GM18870 (cell line): ENCODE results near the gene SLC7A7.
"Not testable (repeated sequence)": the region's sequence is repeated elsewhere in the genome, so short reads cannot be mapped to it uniquely, and the experiment has no call there.

Experiments used
- ATAC-seq: cut with Tn5 transposase; IDR thresholded peaks from one replicate; pipeline ENCODE4 v1.9.1; 2021; ENCODE audit warnings: moderate library complexity; ENCODE audit not compliant: unreplicated experiment

SLC7A7 gene

DNA sequence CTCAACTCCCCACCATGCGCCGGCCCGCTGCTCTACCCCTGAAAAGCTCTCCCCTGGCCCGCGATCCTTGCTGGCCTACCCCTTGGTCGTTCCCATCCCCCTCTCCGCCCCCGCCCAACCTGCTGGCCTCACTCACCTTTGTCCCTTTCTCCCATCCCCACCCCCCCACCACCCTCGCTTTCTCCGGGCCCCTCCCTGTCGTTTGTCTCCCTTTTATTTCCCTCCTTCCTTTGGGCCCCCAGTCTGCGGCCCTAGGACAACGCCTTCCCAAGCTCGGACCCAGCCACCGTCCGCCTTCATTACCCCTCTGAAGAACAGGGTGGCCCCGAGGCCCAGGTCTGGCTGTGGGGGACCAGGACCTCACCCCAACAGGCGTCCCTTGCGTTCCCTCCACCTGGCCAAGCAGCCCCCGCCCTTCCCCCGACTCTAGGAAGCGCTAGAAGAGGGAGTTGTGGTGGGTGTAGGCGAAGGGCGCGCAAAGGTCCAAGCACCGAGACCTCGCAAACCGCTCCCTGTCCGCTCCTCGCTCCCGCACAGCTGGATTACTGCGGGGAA is 6.9 kb upstream of the SLC7A7 start:
- ATAC-seq, result no peak

DNA sequence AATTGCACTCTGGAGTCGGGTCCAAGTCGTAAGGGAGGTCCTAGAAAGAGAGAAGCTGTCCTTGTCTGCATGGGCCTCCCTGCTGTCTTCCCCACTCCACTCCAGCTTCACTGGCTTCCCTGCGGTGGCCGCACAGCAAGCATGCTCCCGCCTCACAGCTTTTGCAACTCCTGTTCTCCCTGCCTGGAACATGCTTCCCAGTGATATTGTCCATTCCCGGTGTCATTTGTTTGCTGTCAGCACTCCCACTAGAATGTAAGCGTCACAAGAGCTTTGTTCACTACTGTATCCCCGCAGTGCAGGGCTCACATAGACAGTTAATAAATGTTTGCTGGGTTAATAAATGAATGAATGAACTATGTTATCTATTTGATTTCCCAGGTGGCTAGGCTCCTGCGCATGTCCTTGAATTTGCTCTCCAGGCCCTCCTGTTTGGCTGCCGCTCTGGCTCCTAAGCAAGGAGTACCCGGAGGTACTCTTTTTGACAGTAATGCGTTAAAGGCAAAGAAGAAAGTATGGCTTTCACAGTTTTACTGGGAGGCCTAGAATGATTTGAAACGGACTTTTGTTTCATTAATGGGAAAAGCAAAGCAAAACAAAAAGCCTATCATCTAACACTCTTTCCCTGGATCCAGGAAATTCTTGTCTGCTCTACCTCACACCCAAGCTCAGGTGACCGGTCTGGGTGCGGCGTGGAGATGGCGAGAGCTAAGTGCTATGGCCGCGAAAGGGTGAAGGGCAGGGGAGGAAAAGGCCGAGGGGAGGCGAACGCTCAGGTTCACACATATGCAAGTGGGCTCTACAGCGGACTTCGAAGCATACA is 6.2 kb upstream of the SLC7A7 start:
- no peak for ATAC-seq

DNA sequence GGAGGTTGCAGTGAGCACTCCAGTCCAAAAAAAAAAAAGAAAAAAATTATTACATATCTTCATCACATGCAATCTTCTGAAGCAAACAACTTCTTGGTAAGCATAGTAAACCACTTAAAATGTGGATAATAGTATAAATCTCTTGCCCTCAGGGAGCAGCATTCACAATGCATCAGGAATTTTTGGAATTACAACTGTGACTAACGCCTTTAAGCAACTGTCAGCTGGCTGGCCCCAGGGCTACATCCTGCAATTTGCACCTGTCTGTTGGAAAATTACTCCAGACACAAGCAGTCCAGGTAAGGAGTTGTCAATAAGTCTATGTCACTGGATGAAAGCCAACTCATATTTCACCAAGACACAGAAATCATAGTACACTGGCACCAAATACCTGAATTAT is 5.5 kb upstream of the SLC7A7 start:
- ATAC-seq, result no peak

DNA sequence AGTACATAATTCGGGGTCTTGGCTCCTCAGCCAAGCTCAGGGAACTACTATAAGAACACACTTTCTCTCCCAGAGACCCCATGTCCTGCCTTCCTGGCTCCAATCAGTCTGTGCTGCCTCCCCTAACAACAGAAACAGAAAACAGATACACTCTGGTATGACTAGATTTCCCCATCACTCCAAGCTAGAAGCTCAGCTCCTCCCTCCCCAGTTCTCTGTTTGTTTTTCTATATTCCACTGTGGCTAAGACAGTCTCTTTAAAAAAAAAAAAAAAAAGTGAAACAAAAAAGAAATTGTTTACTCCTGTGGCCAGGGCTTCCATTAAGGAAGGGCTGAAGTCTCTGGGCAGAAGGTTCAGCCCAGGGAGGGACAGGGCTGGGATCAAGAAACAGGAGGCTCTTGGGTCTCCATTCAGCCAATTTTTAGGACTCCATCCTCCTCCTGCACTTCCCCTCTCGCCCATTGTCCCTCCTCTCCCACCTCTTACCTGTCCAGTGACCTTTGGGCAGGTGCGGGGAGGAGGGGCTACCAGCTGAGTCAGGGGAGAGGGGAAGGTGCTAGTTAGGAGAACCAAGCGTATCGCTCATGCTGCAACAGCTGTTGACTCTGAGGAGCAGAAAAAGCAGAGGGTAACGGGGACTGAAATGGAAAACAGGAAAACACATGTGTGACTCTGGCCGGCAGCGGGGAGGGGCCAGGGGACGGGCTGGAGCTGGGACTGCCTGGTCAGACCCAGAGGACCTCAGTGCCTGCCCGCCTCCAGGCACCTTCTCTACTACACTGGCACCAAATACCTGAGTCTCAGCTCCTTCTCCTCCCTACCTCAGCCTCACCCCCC is 4.1 kb upstream of the SLC7A7 start:
- ATAC-seq, result peak; percentile 42

DNA sequence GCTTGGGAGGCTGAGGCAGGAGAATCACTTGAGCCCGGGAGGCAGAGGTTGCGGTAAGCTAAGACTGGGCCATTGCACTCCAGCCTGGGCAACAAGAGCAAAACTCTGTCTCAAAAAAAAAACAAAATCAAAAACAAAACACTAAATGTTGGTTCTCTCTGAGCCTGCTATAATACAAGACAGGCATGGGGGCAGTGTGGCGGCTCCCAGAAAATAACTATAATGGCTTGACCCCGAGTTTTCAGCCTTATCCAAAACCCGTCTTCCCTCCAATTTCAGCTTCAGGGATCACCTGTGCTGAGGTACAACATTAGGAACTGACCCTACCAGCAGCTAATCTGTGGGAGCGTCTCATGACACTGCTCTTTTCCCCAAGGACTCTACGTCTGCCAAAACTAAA is 862 bp downstream of the SLC7A7 start:
- no peak for ATAC-seq

DNA sequence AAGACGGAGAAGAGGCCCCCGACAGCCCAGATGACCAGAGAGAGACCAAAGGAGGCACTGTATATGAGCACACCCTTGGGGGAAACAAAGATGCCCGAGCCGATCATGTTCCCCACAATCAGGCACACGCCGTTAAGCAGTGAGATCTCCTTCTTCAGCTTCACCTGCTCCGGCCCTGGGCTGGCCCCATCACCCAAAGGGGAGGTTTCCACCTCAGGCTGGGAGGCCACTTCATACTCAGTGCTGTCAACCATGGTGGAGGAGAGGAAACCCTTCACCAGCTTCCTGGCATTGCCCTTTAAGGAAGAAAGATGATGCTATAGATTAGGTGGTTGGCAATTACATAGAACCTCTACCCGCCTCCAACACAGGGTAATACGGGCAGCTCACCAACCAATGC is 2.1 kb downstream of the SLC7A7 start:
- no peak for ATAC-seq

DNA sequence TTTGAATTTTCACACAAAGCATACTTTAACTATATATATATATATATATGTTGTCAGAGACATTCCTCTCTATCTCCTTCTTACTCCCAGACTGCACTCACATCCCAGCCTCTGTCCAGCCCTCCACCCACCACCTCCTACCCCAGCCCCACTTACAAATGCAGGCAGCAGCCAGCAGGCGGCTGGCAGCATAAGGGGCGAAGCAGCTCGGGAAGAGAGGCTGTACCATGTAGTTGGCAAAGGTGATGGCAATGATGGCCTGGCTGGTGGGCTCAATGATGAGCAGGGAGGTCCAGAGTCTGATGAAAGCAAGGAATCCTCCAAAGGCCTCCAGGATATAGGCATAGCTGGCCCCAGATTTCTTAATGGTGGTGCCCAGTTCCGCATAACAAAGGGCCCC is 2.5 kb downstream of the SLC7A7 start:
- ATAC-seq, result no peak

DNA sequence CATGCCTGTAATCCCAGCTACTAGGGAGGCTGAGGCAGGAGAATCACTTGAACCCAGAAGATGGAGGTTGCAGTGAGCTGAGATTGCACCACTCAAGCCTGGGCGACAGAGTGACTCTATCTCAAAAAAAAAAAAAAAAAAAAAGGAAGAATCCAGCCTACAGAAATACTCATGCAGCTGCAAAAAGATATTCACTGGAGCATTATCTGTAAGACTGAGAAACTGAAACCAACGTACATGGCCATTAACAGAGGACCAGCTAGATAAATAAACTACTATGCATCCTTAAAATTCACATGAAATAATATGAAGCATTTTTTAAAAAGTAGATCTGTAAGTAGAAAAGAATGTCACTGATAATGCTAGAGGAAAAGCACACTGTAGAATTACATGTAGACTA is 3.5 kb downstream of the SLC7A7 start:
- no peak for ATAC-seq

DNA sequence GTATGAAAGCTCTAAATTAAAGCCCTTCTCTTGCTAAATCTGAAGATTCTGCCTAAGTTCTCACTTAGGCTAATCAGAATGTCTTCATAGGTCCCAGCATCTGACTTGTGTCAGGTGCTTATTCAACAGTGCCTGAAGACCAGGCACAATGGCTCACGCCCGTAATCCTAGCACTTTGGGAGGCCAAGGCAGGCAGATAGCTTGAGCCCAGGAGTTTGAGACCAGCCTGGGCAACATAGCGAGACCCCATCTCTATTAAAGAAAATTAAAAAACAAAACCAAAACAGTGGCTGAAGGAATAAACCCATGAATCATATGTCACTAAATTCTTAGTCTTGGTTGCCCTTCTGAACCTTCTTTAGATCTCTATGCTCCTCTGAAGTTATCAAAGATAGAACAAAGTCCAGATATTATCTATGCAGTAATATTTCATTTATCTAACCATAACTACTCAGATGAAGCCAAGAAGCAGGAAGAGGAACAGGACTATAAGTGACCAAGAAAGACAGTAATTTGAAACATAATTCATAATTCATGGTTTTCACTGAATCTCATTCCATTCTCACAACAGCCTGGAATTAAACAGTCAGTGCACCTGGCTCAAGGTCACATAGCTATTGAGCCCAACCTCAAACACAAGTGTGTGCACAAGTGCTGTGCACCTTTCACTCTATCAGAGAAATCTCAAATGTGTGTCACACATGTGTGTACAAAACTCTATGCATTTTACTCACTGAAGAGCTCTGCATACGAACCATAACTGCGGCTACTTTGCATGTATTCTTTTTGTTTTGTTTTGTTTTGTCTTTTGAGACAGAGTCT is 6.6 kb downstream of the SLC7A7 start:
- ATAC-seq, result no peak

DNA sequence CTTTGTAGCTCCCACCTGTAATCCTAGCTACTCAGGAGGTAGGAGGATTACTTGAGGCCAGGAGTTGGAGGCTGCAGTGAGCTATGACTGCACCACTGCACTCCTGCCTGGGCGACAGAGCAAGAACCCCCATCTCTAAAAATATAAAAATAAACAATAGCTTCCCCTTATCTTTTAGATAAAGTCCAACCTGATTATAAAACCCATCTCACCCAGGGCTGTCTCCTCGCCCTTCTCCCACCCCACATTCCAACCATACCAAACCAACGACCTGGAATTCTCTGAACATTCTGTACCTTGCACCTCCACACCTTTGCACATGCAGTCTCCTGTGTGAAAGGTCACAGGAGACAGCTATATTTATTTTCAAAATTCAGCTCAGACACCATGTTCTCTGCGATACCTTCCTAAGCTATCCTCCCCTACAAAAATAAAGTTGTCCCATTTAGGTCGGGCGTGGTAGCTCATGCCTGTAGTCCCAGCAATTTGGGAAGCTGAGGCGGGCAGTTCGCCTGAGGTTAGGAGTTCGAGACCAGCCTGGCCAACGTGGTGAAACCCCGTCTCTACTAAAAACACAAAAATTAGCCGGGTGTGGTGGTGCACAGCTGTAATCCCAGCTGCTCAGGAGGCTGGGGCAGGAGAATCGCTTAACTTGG is 7.7 kb downstream of the SLC7A7 start:
- ATAC-seq, result no peak

DNA sequence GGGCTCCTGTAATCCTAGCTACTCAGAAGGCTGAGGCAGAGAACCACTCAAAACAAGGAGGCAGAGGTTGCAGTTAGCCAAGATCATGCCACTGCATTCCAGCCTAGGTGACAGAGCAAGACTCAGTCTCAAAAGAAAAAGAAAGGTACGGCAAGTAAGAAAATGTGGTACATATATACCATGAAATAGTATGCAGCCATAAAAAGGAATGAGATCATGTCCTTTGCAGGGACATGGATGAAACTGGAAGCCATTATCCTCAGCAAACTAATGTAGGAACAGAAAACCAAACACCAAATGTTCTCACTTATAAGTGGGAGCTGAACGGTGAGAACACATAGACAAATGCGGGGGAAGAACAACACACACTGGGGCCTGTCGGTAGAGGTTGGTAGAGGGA is 10.0 kb downstream of the SLC7A7 start:
- not testable (repeated sequence) for ATAC-seq

DNA sequence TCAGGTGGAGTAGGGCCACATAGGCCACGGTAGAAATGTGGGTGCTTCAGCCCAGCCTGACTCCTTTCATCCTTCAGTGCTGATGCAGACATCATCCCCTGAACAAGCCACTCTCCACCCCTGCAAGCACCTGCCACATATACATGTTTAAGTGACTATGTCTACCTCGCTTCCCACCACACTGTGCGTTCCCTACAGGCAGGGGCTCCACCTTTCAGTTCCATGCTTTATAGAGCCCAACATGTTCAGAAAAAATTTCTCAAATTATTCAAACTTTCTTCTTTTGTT is 11.6 kb downstream of the SLC7A7 start:
- ATAC-seq, result peak; percentile 30

DNA sequence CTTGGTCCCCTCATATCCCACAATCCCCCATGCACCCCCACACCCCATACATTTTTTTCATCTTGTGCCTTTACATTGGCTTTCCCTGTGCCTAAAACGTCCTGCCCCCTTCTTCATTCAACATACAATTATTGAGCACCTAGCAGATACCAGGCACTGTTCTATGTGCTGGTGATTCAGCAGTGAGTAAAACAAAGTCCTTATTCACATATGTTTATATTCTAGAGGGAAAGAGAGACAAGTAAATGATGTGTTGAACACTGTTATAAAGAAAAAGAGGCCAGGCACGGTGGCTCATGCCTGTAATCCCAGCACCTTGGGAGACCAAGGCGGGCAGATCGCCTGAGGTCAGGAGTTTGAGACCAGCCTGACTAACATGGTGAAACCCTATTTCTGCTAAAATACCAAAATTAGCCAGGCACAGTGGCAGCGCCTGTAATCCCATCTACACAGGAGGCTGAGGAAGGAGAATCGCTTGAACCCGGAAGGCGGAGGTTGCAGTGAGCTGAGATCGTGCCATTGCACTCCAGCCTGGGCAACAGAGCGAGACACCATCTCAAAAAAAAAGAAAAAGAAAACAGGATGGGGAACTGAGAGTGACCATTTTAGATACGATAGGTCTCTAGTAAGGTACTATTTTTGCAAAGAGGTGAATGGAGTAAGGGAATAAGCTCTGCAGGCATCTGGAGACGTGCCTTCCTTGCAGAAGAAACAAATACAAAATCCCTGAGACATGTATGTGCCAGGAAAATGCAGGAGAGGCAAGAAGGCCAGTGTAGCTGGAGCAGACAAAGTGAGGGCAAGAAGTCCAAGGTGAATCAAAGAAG is 12.2 kb downstream of the SLC7A7 start:
- peak; percentile 48 for ATAC-seq

DNA sequence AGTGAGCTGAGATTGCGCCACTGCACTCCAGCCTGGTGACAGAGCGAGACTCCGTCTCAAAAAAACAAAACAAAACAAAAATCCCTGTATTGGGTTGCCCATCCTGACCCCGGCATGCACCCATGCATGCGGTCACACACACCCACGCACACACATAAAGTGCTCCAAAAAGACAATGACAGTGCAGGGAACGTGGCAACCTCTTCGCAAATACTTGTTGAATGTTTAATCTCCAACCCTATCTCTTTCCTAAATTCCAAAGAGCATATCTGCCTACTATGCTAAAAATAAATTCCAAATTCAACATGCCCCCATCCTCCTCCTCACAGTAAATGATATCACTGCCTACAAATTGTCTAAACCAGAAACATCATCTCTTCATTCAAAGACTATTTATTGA is 13.5 kb downstream of the SLC7A7 start:
- ATAC-seq, result no peak

DNA sequence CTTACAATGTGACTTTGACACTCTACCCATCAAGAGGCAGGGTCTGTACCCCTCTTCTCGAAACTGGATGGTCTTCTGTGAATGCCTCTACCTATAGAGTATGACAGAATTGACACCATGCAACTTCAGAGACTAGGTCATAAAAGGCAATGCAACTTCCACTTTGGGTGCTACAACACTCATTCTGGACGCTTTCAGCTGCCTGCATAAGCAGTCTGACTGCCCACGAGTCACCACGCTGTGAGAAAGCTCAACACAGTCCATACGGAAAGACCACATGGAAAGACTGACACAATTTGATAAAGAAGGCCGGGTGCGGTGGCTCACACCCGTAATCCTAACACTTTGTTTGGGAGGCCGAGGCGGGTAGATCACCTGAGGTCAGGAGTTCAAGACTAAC is 14.9 kb downstream of the SLC7A7 start:
- ATAC-seq, result no peak

DNA sequence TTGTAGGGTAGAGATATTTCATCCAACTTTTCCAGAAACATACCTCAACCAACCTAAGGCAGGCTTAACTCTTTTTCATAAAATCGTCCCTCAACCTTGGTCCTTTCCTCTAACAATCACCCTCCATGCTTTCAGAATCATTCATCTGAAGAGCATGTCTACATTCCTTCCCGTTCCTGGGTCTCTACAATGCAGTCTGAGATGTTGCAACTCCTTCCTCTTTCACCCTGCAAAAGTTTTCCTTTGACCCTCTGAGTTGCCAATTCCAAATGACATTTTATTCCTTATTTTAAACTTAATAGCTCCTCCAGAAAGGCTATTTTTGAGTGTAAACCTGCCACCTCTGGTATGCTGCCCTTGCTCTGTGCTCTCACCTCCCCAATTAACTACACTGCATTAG is 16.7 kb downstream of the SLC7A7 start:
- no peak for ATAC-seq

DNA sequence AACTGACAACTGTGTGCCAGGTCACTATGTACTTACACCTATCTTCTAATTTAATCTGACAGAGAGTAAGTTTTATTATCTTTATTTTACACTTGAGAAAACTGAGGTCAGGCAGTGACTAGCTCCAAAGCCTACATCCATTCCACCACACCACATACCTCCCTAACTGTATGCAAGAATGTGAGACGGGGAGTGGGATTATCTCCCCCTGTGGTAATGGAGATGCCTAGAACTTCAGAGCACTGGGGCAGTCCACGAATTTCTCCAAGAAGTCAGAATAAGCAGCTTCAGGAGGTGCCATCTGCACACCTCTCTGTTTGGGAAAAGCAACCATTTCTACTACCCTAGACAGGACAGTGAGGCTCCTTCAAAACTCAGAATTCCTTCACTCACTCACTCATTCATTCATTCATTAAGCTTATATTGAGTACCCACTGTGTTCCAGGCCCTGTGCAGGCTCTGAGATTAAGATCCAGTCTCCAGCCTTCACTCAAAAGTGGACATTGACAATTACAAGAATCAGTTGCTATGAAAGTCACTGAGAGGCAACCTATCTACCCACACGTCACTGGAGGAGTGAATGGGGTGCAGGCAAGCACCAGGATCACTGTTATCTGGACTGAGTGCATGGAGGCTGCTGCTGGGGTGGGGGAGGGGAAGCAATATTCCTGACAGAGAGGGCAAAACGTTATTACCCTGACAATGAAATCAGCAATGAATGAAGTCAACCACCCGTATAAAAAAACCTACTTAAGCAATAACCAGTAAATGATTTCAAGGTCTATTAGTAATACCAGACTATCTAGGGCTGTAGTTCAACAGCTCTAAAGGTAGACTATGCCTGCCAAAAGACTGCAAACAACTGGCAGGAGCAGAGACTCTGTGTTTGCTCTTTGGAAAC is 18.0 kb downstream of the SLC7A7 start:
- no peak for ATAC-seq

DNA sequence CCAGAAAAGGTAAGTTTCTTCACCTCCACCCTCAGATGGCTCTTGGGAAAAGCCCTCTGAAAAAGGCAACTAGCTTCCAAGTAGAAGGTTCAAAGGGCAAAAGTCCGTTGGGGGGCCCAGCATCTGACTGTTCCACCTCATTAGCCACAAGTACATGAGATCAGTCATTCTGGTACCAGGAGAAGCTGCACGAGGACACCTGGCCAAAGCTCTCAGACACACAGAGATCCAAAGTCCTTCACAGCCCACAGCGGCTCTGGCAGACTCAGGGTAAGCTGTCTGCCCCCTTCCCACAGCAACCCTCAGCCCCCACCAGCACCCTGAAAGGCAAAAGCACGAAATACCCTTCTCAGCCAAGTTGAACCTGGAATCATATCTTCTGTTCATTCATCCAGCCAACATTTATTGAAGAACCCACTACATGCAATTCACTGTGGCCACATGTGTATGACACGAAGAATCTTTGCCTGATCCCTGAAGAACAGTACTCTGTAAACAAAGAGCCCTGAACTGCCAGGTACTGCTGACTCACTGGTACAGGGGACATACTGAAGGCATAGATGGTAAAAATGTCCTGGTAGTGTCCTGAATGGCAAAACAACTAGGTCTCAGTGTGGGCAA is 19.0 kb downstream of the SLC7A7 start:
- peak; percentile 49 for ATAC-seq
